Smooth muscle cell (in vitro differentiated cells): ENCODE measurements around the gene PLPPR5. TPM values are rescaled to one million over a fixed set of nuclear protein-coding genes. Genes with fewer than 3 reads are reported as not detected.
"Not testable (repeated sequence)": the region's sequence is repeated elsewhere in the genome, so short reads cannot be mapped to it uniquely, and the experiment has no call there.

Source experiments
- DNase-seq: peaks from one replicate; lab custom pipeline; 2025; ENCODE audit not compliant: unreplicated experiment; lab: John Stamatoyannopoulos, UW
- H2AFZ ChIP-seq: fragments of 200-600 bp; sonication (generic); 2 replicates; pipeline ENCODE4 v1.6.0; 2016; ENCODE audit warnings: antibody characterized with exemption, low read depth, mild to moderate bottlenecking
- H3F3A ChIP-seq: fragments of 200-600 bp; sonication (generic); 2 replicates; pipeline ENCODE4 v1.6.0; 2017; ENCODE audit warnings: antibody characterized with exemption, low read depth
- H3K27ac ChIP-seq: fragments of 200-600 bp; sonication (generic); 2 replicates; pipeline ENCODE4 v1.5.1; 2016; ENCODE audit warnings: low read depth, mild to moderate bottlenecking
- H3K27me3 ChIP-seq: fragments of 200-600 bp; sonication (generic); 2 replicates; pipeline ENCODE4 v1.6.1; 2016; ENCODE audit warnings: low read depth, mild to moderate bottlenecking
- H3K36me3 ChIP-seq: fragments of 200-600 bp; sonication (generic); 2 replicates; pipeline ENCODE4 v1.5.1; 2016; ENCODE audit warnings: low read depth
- H3K4me1 ChIP-seq: fragments of 200-600 bp; sonication (generic); 2 replicates; pipeline ENCODE4 v1.5.1; 2016; ENCODE audit warnings: low read depth
- H3K4me2 ChIP-seq: fragments of 200-600 bp; sonication (generic); 2 replicates; pipeline ENCODE4 v1.6.0; 2016; ENCODE audit warnings: mild to moderate bottlenecking
- H3K4me3 ChIP-seq: fragments of 200-600 bp; sonication (generic); 2 replicates; pipeline ENCODE4 v1.5.1; 2016; ENCODE audit warnings: mild to moderate bottlenecking
- H3K79me2 ChIP-seq: fragments of 200-600 bp; sonication (generic); 2 replicates; pipeline ENCODE4 v1.6.0; 2016; ENCODE audit warnings: low read depth, mild to moderate bottlenecking
- H3K9ac ChIP-seq: fragments of 200-600 bp; sonication (generic); 2 replicates; pipeline ENCODE4 v1.6.0; 2016; ENCODE audit warnings: low read depth
- H3K9me3 ChIP-seq: fragments of 200-600 bp; sonication (generic); replicated peaks from 2 replicates; pipeline ENCODE4 v1.5.1; 2016; ENCODE audit warnings: low read depth
- H4K20me1 ChIP-seq: fragments of 200-600 bp; sonication (generic); 2 replicates; pipeline ENCODE4 v1.6.0; 2016; ENCODE audit warnings: low read depth
- CTCF ChIP-seq: fragments of 200-600 bp; sonication (generic); IDR thresholded peaks from 2 replicates; pipeline ENCODE4 v1.5.1; 2017; ENCODE audit warnings: borderline replicate concordance, mild to moderate bottlenecking, antibody characterized with exemption; ENCODE audit not compliant: insufficient read depth, poor library complexity, severe bottlenecking
- WGBS: methylation state at CpG from one replicate; pipeline ENCODE4 v1.1.7; 2016; ENCODE audit warnings: low lambda C conversion rate; 5-methylcytosine and 5-hydroxymethylcytosine counted together
- polyA plus RNA-seq: library from polyadenylated mRNA; unstranded; fragments of >200 nt; fragmentation: Nextera tagmentation; extraction: Ambion mirVana; gene quantifications from 2 replicates; pipeline ENCODE4 v1.2.1, GENCODE V29; 2016
- total RNA-seq: library from RNA; depleted of rRNA; stranded (reverse); fragments of >200 nt; gene quantifications from 2 replicates; pipeline ENCODE4 v1.2.3, GENCODE V29; 2014

Gene PLPPR5, protein sequence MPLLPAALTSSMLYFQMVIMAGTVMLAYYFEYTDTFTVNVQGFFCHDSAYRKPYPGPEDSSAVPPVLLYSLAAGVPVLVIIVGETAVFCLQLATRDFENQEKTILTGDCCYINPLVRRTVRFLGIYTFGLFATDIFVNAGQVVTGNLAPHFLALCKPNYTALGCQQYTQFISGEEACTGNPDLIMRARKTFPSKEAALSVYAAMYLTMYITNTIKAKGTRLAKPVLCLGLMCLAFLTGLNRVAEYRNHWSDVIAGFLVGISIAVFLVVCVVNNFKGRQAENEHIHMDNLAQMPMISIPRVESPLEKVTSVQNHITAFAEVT
- total RNA-seq (0.18 and 0.36 TPM in 2 replicates), polyA plus RNA-seq (0.11 and 0.34 TPM in 2 replicates)

DNA sequence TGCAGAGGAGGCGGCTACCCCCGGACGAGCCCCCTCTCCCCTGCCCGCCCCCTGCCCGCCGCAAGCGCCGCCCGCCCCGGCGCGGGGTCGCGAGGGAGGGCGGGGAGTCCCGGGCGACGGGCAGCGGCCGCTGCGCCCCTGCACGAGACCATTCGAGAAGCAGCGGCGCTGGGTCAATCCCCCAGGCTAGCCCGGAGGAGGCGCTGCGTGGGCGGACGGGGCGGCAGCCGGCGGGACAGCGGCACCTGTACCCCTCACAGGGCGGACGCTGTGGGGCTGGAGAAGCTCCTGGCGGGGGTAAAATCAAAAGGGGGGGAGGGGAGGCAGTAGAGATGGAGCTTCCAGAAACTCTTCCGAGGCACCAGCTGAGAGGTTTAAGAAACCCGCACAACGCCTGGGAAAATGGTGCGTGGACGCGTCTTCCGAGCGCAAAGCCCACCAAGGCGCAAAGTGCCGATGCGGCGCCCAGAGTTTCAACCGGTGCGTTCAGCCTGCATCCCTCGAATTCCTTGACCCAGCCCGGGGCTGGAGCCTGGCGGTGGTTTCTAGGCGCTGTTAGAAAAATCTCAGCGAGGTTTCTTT lies at the start of gene PLPPR5:
Gene PLPPR5, minus strand, starts transcription at position 1 of the 582 bp plus-strand sequence. CDS start 190 bp downstream, outside the sequence.
- Histone ChIP-seq H3F3A (no peaks in the 10 kb centered on the region), H3K27me3 (peaks cover 32% of the 10 kb centered on the region), H3K9ac (no peak within 1 kb of the TSS), H4K20me1 (no peaks in the 10 kb centered on the region), H3K79me2 (no peaks in the 10 kb centered on the region), H3K4me2 (peak within 1 kb of the TSS; percentile 94), H3K27ac (no peak within 1 kb of the TSS), H2AFZ (peak within 1 kb of the TSS; percentile 93), H3K4me1 (peaks cover 7% of the 10 kb centered on the region), H3K9me3 (no peaks in the 10 kb centered on the region), H3K4me3 (peak within 1 kb of the TSS; percentile 59), H3K36me3 (no peaks in the 10 kb centered on the region)
- under 1% methylated on average over 25 of the region's 56 CpGs for WGBS
- DNase-seq: no peak
- TF ChIP-seq CTCF: no peak

- Histone ChIP-seq H3K4me1 (no peaks in the 10 kb centered on the region), H3K9me3 (no peaks in the 10 kb centered on the region), H3K9ac (no peak overlapping the region), H2AFZ (no peak overlapping the region), H3K79me2 (no peaks in the 10 kb centered on the region), H3K4me3 (no peak overlapping the region), H3K27me3 (no peaks in the 10 kb centered on the region), H3K4me2 (no peak overlapping the region), H3K27ac (no peak overlapping the region), H3F3A (no peaks in the 10 kb centered on the region), H4K20me1 (no peaks in the 10 kb centered on the region), H3K36me3 (no peaks in the 10 kb centered on the region)
- WGBS: 95% methylated on average over 10 of the region's 10 CpGs
- TF ChIP-seq CTCF: no peak
- no peak for DNase-seq
Measured at GRCh38 chr1:99051611-99052283, 47.1 kb upstream of the PLPPR5 start.

DNA sequence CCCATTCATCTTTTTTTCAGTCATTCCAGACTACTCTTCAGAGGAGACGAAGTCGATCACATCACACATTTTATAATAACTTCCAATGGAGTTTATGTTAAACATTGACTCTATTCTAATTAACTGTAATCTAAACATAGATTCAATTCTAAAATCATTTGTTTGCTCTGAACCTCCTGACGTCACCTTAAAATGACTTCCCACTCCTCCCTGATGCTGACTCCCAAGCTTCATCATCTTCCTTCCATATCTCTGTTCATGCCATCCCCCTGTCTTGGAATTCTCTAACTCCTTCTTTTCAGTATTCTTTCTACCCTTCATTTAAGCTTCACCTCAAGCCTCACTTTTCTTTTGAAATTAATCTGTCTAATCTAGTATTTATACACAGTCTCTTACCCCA lies 45.1 kb upstream of the PLPPR5 start:
- 96% methylated on average over 3 of the region's 3 CpGs for WGBS

GRCh38 chr1:99036746-99037145 lies 32.1 kb upstream of the PLPPR5 start:
- H2AFZ ChIP-seq, H3K9ac ChIP-seq, H3K27ac ChIP-seq, H3K9me3 ChIP-seq, H3K79me2 ChIP-seq, H3K4me2 ChIP-seq, H4K20me1 ChIP-seq, H3K36me3 ChIP-seq, DNase-seq, H3F3A ChIP-seq, H3K4me3 ChIP-seq, H3K27me3 ChIP-seq, H3K4me1 ChIP-seq: not testable (repeated sequence)
- 83% methylated on average over 5 of the region's 5 CpGs for WGBS

More for the DNA sequence above, 45.1 kb upstream of the PLPPR5 start:
- Histone ChIP-seq H2AFZ (no peak overlapping the region), H3K79me2 (no peaks in the 10 kb centered on the region), H4K20me1 (no peaks in the 10 kb centered on the region), H3F3A (no peaks in the 10 kb centered on the region), H3K9ac (no peak overlapping the region), H3K27me3 (no peaks in the 10 kb centered on the region), H3K4me2 (no peak overlapping the region), H3K4me1 (no peaks in the 10 kb centered on the region), H3K27ac (no peak overlapping the region), H3K9me3 (no peaks in the 10 kb centered on the region), H3K36me3 (no peaks in the 10 kb centered on the region), H3K4me3 (no peak overlapping the region)
- no peak for TF ChIP-seq CTCF
- no peak for DNase-seq
